ENCODE data around the gene CYFIP2.

DNA sequence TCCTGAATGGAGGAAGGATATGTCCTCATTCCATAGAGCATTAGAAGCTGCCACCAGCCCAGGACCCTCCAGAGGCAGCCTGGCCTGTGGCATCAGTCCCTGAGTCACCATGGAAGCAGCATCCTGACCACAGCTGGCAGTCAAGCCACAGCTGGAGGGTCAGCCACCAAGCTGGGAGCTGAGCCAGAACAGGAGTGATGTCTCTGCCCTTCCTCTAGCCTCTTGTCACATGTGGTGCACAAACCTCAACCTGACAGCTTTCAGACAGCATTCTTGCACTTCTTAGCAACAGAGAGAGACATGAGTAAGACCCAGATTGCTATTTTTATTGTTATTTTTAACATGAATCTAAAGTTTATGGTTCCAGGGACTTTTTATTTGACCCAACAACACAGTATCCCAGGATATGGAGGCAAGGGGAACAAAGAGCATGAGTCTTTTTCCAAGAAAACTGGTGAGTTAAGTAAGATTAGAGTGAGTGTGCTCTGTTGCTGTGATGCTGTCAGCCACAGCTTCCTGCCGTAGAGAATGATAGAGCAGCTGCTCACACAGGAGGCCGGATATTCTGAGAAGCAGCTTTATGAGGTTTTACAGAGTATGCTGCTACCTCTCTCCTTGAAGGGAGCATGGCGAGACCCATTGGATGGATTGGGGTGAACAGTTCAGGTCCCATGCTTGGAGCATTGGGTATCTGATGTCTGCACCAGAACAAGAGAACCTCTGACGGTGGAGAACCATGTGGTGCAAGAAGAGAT, 13.0 kb upstream of the CYFIP2 start:
- TF ChIP-seq, protein P1, sequence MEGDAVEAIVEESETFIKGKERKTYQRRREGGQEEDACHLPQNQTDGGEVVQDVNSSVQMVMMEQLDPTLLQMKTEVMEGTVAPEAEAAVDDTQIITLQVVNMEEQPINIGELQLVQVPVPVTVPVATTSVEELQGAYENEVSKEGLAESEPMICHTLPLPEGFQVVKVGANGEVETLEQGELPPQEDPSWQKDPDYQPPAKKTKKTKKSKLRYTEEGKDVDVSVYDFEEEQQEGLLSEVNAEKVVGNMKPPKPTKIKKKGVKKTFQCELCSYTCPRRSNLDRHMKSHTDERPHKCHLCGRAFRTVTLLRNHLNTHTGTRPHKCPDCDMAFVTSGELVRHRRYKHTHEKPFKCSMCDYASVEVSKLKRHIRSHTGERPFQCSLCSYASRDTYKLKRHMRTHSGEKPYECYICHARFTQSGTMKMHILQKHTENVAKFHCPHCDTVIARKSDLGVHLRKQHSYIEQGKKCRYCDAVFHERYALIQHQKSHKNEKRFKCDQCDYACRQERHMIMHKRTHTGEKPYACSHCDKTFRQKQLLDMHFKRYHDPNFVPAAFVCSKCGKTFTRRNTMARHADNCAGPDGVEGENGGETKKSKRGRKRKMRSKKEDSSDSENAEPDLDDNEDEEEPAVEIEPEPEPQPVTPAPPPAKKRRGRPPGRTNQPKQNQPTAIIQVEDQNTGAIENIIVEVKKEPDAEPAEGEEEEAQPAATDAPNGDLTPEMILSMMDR (IDR thresholded peaks at IDR 0.05), result no peak
- no peak for TF ChIP-seq POLR2AphosphoS5 (IDR thresholded peaks at IDR 0.05; ENCODE audit: insufficient read depth in 1 of 2, low read depth in 1 of 2)
